ENCODE measurements around the gene PCYT1B.
"Not testable (repeated sequence)": the region's sequence is repeated elsewhere in the genome, so short reads cannot be mapped to it uniquely, and the experiment has no call there.

PCYT1B gene

GRCh38 chrX:24607616-24608015 lies 39.5 kb downstream of the PCYT1B start:
- no peaks in the 10 kb centered on the region for H3K4me1 ChIP-seq (ENCODE audit: insufficient read depth, low read length, poor library complexity, severe bottlenecking)
- no peaks in the 10 kb centered on the region for H3K79me2 ChIP-seq (ENCODE audit: insufficient read depth, low read length)
- H3K9me2 ChIP-seq (replicated peaks; ENCODE audit: low read depth, low read length), result no peaks in the 10 kb centered on the region
- no peaks in the 10 kb centered on the region for H4K20me1 ChIP-seq (ENCODE audit: insufficient read depth, low read length, poor library complexity, severe bottlenecking)
- H3K4me3 ChIP-seq (ENCODE audit: low read length, poor library complexity, severe bottlenecking), result no peak overlapping the region
- no peaks in the 10 kb centered on the region for H3F3A ChIP-seq (ENCODE audit: low read depth)
- TF ChIP-seq CTCF (conservative IDR thresholded peaks at IDR 0.05; ENCODE audit: low read length), result no peak
- no peak overlapping the region for H3K9ac ChIP-seq (ENCODE audit: low read depth, low read length, poor library complexity, severe bottlenecking)
- no peaks in the 10 kb centered on the region for H3K9me3 ChIP-seq (ENCODE audit: insufficient read depth, low read depth, low read length)
- peaks cover 39% of the 10 kb centered on the region; the same call in 1 of the 2 replicates for H3K36me3 ChIP-seq (ENCODE audit: insufficient read depth, low read length)
- no peaks in the 10 kb centered on the region for H3K27me3 ChIP-seq (ENCODE audit: insufficient read depth, low read length, poor library complexity, severe bottlenecking)
- no peak overlapping the region for H2AFZ ChIP-seq (ENCODE audit: low read length)
- H3K4me2 ChIP-seq (ENCODE audit: low read depth, low read length, poor library complexity, severe bottlenecking), result no peak overlapping the region

- H4K20me1 ChIP-seq (ENCODE audit: insufficient read depth, low read length, poor library complexity, severe bottlenecking); H3F3A ChIP-seq (ENCODE audit: low read depth); H3K79me2 ChIP-seq (ENCODE audit: insufficient read depth, low read length); H3K4me1 ChIP-seq (ENCODE audit: insufficient read depth, low read length, poor library complexity, severe bottlenecking); H3K9ac ChIP-seq (ENCODE audit: low read depth, low read length, poor library complexity, severe bottlenecking); H2AFZ ChIP-seq (ENCODE audit: low read length); H3K4me3 ChIP-seq (ENCODE audit: low read length, poor library complexity, severe bottlenecking); H3K9me3 ChIP-seq (ENCODE audit: insufficient read depth, low read depth, low read length); H3K9me2 ChIP-seq (replicated peaks; ENCODE audit: low read depth, low read length); H3K4me2 ChIP-seq (ENCODE audit: low read depth, low read length, poor library complexity, severe bottlenecking); H3K27me3 ChIP-seq (ENCODE audit: insufficient read depth, low read length, poor library complexity, severe bottlenecking): not testable (repeated sequence)
- peaks cover 42% of the 10 kb centered on the region; the same call in 1 of the 2 replicates for H3K36me3 ChIP-seq (ENCODE audit: insufficient read depth, low read length)
Measured at GRCh38 chrX:24605941-24606340, 41.2 kb downstream of the PCYT1B start.

GRCh38 chrX:24603191-24603590 lies 44.0 kb downstream of the PCYT1B start:
- Histone ChIP-seq H2AFZ (ENCODE audit: low read length) (no peak overlapping the region), H3K9ac (ENCODE audit: low read depth, low read length, poor library complexity, severe bottlenecking) (no peak overlapping the region), H3K36me3 (ENCODE audit: insufficient read depth, low read length) (peaks cover 38% of the 10 kb centered on the region; the same call in 1 of the 2 replicates), H3K4me1 (ENCODE audit: insufficient read depth, low read length, poor library complexity, severe bottlenecking) (no peaks in the 10 kb centered on the region), H3K9me3 (ENCODE audit: insufficient read depth, low read depth, low read length) (no peaks in the 10 kb centered on the region), H3K9me2 (replicated peaks; ENCODE audit: low read depth, low read length) (no peaks in the 10 kb centered on the region), H4K20me1 (ENCODE audit: insufficient read depth, low read length, poor library complexity, severe bottlenecking) (no peaks in the 10 kb centered on the region), H3F3A (ENCODE audit: low read depth) (no peaks in the 10 kb centered on the region), H3K79me2 (ENCODE audit: insufficient read depth, low read length) (0 out of 2 replicates have a peak, but pooled peaks cover 3% of the 10 kb centered on the region), H3K27me3 (ENCODE audit: insufficient read depth, low read length, poor library complexity, severe bottlenecking) (no peaks in the 10 kb centered on the region), H3K4me3 (ENCODE audit: low read length, poor library complexity, severe bottlenecking) (no peak overlapping the region), H3K4me2 (ENCODE audit: low read depth, low read length, poor library complexity, severe bottlenecking) (no peak overlapping the region)
- TF ChIP-seq CTCF (conservative IDR thresholded peaks at IDR 0.05; ENCODE audit: low read length) (no peak), EZH2phosphoT487 (IDR thresholded peaks at IDR 0.05; ENCODE audit: borderline replicate concordance) (no peak)

DNA sequence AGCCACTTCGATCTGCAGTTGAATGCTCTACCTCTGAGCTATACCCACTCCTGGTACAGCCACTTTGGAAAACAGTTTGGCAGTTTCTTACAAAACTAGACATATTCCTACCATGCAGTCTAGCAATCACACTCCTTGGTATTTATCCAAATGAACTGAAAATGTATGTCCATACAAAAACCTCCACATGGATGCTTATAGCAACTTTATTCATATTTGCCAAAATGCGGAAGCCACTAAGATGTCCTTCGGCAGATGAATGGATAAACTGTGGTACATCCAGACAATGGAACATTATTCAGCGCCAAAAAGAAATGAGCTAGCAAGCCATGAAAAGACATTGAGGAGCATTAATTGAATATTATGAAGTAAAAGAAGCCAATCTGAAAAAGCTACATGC lies 45.3 kb downstream of the PCYT1B start:
- Histone ChIP-seq H3K4me3 (ENCODE audit: low read length, poor library complexity, severe bottlenecking) (no peak overlapping the region), H3K36me3 (ENCODE audit: insufficient read depth, low read length) (peaks cover 24% of the 10 kb centered on the region; the same call in 1 of the 2 replicates), H3F3A (ENCODE audit: low read depth) (no peaks in the 10 kb centered on the region), H3K9me2 (replicated peaks; ENCODE audit: low read depth, low read length) (no peaks in the 10 kb centered on the region), H4K20me1 (ENCODE audit: insufficient read depth, low read length, poor library complexity, severe bottlenecking) (no peaks in the 10 kb centered on the region), H3K79me2 (ENCODE audit: insufficient read depth, low read length) (0 out of 2 replicates have a peak, but pooled peaks cover 3% of the 10 kb centered on the region), H3K9ac (ENCODE audit: low read depth, low read length, poor library complexity, severe bottlenecking) (no peak overlapping the region), H2AFZ (ENCODE audit: low read length) (no peak overlapping the region), H3K4me1 (ENCODE audit: insufficient read depth, low read length, poor library complexity, severe bottlenecking) (no peaks in the 10 kb centered on the region), H3K27me3 (ENCODE audit: insufficient read depth, low read length, poor library complexity, severe bottlenecking) (no peaks in the 10 kb centered on the region), H3K9me3 (ENCODE audit: insufficient read depth, low read depth, low read length) (no peaks in the 10 kb centered on the region), H3K4me2 (ENCODE audit: low read depth, low read length, poor library complexity, severe bottlenecking) (no peak overlapping the region)
- no peak for TF ChIP-seq CTCF (conservative IDR thresholded peaks at IDR 0.05; ENCODE audit: low read length)
- TF ChIP-seq EZH2phosphoT487 (IDR thresholded peaks at IDR 0.05; ENCODE audit: borderline replicate concordance), result no peak

Measured in Loucy (cell line).